CD4-positive, alpha-beta T cell treated with Interleukin-15 for 4 hours (primary cell): ENCODE data around the gene RNF6.

Experiments used
- DNase-seq: peaks from one replicate; pipeline ENCODE4 v3.0.0-alpha.2; 2020; ENCODE audit warnings: low spot score

RNF6 gene

DNA sequence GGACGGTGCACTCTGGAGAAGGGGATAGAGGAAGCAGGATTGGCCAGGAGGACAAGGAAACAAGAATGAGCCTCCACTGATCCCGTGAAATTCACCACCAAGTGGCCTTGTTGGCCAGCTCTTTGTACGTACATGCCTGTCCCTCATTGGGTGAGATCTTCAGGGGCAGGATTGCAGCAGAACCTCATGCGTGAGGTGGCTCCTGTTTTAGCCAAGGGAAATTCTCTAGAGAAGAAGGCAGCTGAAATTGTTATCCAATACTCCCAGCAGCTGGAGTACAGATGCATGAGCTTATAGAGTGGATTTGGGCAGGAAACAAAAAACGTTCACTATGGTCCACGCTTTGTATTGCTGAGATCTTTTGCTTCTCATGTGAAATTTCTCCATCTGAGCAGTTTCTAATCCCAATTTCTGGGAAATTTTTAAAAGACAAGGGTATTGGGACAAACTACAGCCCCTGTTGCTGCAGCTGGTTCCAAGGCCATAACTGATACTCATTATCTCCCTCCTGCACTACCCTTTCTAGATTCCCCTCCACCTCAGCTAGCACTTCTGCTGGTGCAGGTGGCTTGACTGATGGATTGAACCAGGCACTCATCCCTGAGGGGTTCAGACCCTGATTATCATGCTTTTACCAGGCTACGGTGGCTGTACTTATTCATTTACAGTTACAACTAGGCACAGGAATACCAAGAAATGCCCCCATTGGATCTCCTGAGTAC is 3.9 kb upstream of the RNF6 start:
- DNase-seq: no peak

GRCh38 chr13:26222520-26223046 is 469 bp upstream of the RNF6 start:
- DNase-seq: no peak

DNA sequence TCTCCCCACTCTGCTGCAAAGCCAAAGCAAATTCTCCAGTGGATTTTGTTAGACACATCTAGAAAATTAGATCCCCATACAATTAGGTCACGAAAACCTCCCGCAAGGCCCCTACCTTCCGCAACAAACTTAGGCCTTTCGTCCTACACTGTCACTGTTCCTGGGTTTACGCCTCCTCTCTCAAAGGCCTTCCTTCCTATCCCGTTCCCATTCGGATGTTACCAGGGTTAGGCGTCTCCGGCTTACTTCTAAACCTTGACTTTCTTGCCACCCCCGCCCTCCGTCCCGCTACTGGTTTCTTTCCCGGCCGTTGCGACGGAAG is 754 bp downstream of the RNF6 start:
- DNase-seq: no peak

GRCh38 chr13:26220575-26220974 is 1.5 kb downstream of the RNF6 start:
- DNase-seq: no peak

GRCh38 chr13:26219726-26220125 is 2.4 kb downstream of the RNF6 start:
- no peak for DNase-seq

GRCh38 chr13:26216042-26216441 is 6.1 kb downstream of the RNF6 start:
- no peak for DNase-seq

DNA sequence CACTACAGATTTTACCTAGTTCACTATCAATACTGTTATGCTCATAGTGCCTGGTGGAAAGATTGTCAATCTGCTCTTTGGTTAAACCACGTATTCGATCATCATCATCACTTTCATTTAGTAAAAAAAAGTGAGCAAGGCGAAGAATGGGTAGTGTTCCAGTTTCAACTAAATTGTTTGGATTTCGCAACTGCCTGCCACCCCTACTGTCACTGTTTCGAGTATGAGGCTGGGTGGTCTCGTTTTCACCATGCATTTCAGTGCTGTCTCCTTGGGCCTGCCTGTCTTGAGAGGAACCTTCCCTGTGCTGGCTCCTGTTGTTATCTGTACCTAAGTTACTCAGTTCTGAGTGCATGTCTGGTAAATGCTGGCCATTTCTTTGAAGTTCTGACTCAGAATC is 8.1 kb downstream of the RNF6 start:
- DNase-seq: no peak

DNA sequence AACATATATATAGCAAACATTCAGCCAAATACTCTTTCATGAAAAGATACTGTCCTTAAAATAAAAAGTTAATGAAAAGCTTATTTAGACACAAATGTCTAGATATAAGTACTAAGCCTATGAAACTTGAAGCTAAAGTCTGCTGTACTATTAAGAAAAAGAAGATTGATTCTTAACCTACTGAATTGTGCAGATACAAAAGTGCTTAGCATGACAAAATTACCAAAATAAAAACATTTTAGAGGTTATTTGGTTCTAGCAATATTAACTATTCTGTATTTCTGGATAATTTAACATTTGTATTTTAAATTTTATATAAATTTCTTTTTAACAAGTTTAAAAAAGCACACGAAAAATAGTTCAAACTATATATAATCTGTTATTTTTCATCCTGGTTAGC is 8.8 kb downstream of the RNF6 start:
- DNase-seq: no peak

- DNase-seq: no peak
These were observed 13.8 kb downstream of the RNF6 start for GRCh38 chr13:26208287-26208686.

- DNase-seq: no peak
These were observed 19.6 kb downstream of the RNF6 start for GRCh38 chr13:26202365-26202972.

GRCh38 chr13:26200811-26201210 is 21.3 kb downstream of the RNF6 start:
- DNase-seq: no peak

DNA sequence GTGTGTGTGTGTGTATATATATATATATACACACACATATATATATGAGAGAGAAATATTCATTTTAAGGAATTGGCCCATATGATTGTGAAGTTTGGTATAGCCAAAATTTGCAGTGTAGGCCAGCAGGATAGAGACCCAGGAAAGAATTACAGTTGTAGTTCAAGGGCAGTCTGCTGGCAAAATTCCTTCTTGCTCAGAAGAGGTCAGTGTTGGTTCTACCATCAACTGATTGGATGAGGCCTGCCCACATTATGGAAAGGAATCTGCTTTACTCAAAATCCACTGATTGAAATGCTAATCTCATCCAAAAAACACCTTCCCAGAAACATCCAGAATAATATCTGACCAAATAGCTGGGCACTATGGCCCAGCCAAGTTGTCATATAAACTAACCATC is 24.0 kb downstream of the RNF6 start:
- no peak for DNase-seq

DNA sequence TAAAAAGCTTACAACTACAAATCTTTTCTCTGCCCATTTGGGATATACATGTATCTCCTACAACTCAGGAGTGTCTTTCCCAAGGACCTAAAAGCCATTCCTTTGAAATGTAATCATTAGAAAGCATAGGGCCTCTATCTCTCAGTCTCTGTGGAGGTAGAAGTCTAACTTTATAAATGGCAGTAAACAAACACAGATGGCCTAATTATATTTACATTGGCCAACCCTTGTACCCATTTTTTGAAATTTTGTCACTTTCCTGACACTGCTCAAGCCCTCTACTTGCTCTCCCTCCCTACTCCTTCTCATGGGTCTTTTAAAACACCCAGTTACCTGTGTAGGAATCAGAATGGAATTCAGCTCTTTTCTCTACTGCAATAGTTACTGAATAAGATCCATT is 24.8 kb downstream of the RNF6 start:
- DNase-seq: no peak

GRCh38 chr13:26186995-26187394 is 35.1 kb downstream of the RNF6 start:
- DNase-seq: no peak

- DNase-seq: peak; percentile 93
These were observed 35.8 kb downstream of the RNF6 start for GRCh38 chr13:26186118-26186870.

- no peak for DNase-seq
These were observed 36.4 kb downstream of the RNF6 start for GRCh38 chr13:26185720-26186117.

DNA sequence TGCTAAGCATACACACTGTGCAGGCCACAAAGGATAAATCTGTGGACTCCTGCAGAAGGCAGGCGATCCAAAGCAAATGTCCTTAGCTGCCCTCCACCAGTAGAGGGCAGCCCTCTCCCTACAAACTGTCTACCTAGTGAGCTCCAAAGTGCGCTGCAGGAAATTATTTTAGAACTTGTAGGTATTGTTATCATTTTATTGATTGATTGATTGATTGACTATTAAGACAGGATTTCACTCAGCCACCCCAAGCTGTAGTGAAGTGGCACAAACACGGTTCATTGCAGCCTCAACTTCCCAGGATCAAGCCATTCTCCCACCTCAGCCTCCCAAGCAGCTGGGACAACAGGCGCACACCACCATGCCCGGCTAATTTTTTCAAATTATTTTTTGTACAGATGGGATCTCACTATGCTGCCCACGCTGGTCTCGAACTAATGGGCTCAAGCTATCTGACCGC is 37.3 kb downstream of the RNF6 start:
- peak; percentile 79 for DNase-seq

DNA sequence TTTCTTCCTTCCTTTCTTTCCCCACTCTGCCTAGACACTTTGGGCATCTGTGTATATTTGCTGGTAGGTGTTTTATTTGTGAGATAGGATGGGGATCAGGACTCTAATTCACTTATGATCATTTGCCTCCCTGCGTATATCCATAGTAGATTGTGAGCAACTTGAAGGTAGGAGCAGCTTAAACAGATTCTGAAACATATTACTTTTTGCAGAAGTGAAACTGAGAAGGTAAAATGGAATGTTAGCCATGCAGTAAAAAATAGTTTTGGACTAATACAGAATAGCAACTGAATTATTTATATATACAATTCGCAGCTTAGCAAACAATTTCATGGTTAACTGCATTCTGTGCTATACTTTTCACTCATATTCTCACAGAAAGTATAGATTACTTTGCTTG is 38.7 kb downstream of the RNF6 start:
- no peak for DNase-seq

GRCh38 chr13:26179344-26179743 is 42.8 kb downstream of the RNF6 start:
- DNase-seq: no peak

GRCh38 chr13:26168835-26169234 is 53.3 kb downstream of the RNF6 start:
- DNase-seq: no peak

DNA sequence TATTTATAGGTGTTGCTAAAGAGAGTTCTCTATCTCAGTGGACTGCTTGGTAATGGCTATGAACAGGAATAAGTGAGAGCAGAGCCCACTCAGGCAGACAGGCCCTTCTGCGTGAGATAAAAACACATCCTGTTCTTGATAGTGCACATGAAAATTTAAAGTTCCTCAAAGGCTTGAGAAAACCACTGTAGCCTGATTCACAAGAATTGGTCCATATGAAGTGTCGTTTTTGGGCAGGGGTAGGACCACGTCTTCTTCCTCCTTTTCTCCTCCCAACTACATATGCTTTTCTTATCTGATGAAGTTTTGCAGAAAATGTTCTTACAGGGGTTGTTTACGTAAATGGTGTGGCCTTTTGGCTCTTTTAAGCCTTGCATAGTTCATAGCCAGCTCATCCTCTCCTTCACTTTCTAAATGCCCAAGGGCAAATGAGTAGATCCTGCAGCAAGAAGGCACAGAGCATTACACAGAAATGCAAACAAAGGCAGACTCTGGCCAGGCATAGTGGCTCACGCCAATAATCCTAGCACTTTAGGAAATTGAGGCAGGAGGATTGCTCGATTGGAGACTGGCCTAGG is 53.8 kb downstream of the RNF6 start:
- DNase-seq: no peak

GRCh38 chr13:26163812-26164211 is 58.3 kb downstream of the RNF6 start:
- DNase-seq: no peak
